K562 (cell line): ENCODE measurements around the gene FOCAD. TPM values are rescaled to one million over a fixed set of nuclear protein-coding genes. Genes with fewer than 3 reads are reported as not detected.

Source experiments
- ATAC-seq: fragments of 200-7000 bp; cut with Tn5 transposase; 3 replicates; pipeline ENCODE4 v1.9.1; 2020; ENCODE audit warnings: moderate library complexity
- BruUV-seq: library from RNA; stranded (reverse); fragments of 400-500 nt; replicated peaks from 2 replicates; lab custom pipeline; 2021; lab: Mats Ljungman, UMichigan
- CTCF ChIA-PET: fragments of 300-600 bp; formaldehyde crosslinking; extraction: SDS; loops from one replicate; lab custom pipeline; 2021; ENCODE audit warnings: low intra/inter-chr PET ratio; lab: Yijun Ruan, JAX
- POLR2A ChIA-PET: fragments of 300-600, 350-650 bp; sonication (Branson Sonifier 250); formaldehyde crosslinking; extraction: SDS; loops from one replicate; lab custom pipeline; 2021; ENCODE audit warnings: antibody characterized with exemption, inconsistent platforms; lab: Yijun Ruan, JAX
- DNase-seq, 4 experiments: peaks; one replicate each; pipeline versions ENCODE4 v3.0.0 to v3.0.0-alpha.2; 2011 to 2018; ENCODE audit warnings: low spot score in 3 of 4, mixed read lengths in 3 of 4; ENCODE audit errors: extremely low read depth in 1 of 4
- FAIRE-seq: peaks from 2 replicates; lab custom pipeline; 2011; peaks lifted over from hg19 to GRCh38; lab: Jason Lieb, UNC
- H2AFZ ChIP-seq: 2 replicates; pipeline ENCODE4 v1.6.0; 2011; ENCODE audit warnings: low read depth, low read length, control low read depth, inconsistent platforms
- H3K27ac ChIP-seq: fragments of 200-600 bp; 3 replicates; pipeline ENCODE4 v1.8.0; 2011; ENCODE audit warnings: low read depth, mild to moderate bottlenecking, control low read depth, inconsistent platforms, low read length, moderate library complexity, mixed read lengths; ENCODE audit errors: extremely low read depth
- H3K27me3 ChIP-seq, 2 experiments: fragments of 300-600 bp in 1 of 2; 2 replicates in 1 of 2; 3 replicates in 1 of 2; pipeline versions ENCODE4 v1.6.0 to v1.8.0; 2011; ENCODE audit warnings: inconsistent platforms in 2 of 2, low read length in 2 of 2, mild to moderate bottlenecking in 1 of 2, mixed read lengths in 1 of 2, moderate library complexity in 1 of 2; ENCODE audit not compliant: control insufficient read depth in 2 of 2, insufficient read depth in 2 of 2
- H3K36me3 ChIP-seq: fragments of 300-600 bp; 3 replicates; pipeline ENCODE4 v1.8.0; 2011; ENCODE audit warnings: mild to moderate bottlenecking, low read length, inconsistent platforms; ENCODE audit not compliant: control insufficient read depth, insufficient read depth
- H3K4me1 ChIP-seq, 2 experiments: fragments of 200-600 bp in 1 of 2; replicated peaks in 1 of 2; 2 replicates in 1 of 2; 3 replicates in 1 of 2; pipeline versions ENCODE4 v1.5.1 to v1.8.0; 2011; ENCODE audit warnings: inconsistent platforms in 2 of 2, low read length in 2 of 2, mild to moderate bottlenecking in 1 of 2, mixed read lengths in 1 of 2, moderate library complexity in 1 of 2; ENCODE audit not compliant: control insufficient read depth in 2 of 2, insufficient read depth in 2 of 2
- H3K4me2 ChIP-seq: 2 replicates; pipeline ENCODE4 v1.6.1; 2011; ENCODE audit warnings: low read length, control low read depth, inconsistent platforms, mixed read lengths; ENCODE audit not compliant: insufficient read depth
- H3K4me3 ChIP-seq: fragments of 200-600 bp; sonication (generic), shearing (Covaris generic); 2 replicates; pipeline ENCODE4 v1.5.1; 2016; ENCODE audit warnings: control low read depth, inconsistent platforms
- H3K79me2 ChIP-seq: fragments of 200-600 bp; 3 replicates; pipeline ENCODE4 v1.8.0; 2011; ENCODE audit warnings: low read length, inconsistent platforms; ENCODE audit not compliant: control insufficient read depth, insufficient read depth
- H3K9ac ChIP-seq, 2 experiments: 2 replicates each; pipeline versions ENCODE4 v1.6.0 to v1.6.1; 2011; ENCODE audit warnings: low read depth in 2 of 2, low read length in 2 of 2, control low read depth in 1 of 2, inconsistent platforms in 1 of 2, mild to moderate bottlenecking in 1 of 2, mixed read lengths in 1 of 2; ENCODE audit not compliant: insufficient read depth in 1 of 2
- H3K9me1 ChIP-seq: one replicate; pipeline ENCODE4 v1.6.0; 2011; ENCODE audit warnings: inconsistent platforms, mild to moderate bottlenecking, low read length, moderate library complexity; ENCODE audit not compliant: control insufficient read depth, insufficient read depth
- H3K9me3 ChIP-seq: replicated peaks from 2 replicates; pipeline ENCODE4 v1.5.1; 2011; ENCODE audit warnings: low read depth, low read length, inconsistent platforms; ENCODE audit not compliant: control insufficient read depth, insufficient read depth
- H4K20me1 ChIP-seq: replicated peaks from 2 replicates; pipeline ENCODE4 v1.6.1; 2011; ENCODE audit warnings: low read length, inconsistent platforms, mixed read lengths; ENCODE audit not compliant: control insufficient read depth, insufficient read depth
- CCNT2 ChIP-seq: IDR thresholded peaks from 2 replicates; pipeline ENCODE4 v1.6.1; 2011; ENCODE audit warnings: borderline replicate concordance, low read depth, mild to moderate bottlenecking, moderate library complexity, mixed read lengths, low read length; ENCODE audit not compliant: insufficient read length; ENCODE audit errors: extremely low read depth
- CEBPZ ChIP-seq: fragments of 150-350 bp; IDR thresholded peaks from 2 replicates; pipeline ENCODE4 v1.6.1; 2014; ENCODE audit warnings: low read depth, mild to moderate bottlenecking, low read length, borderline replicate concordance
- EWSR1 ChIP-seq: fragments of 450-650 bp; IDR thresholded peaks from 2 replicates; pipeline ENCODE4 v1.6.1; 2018; ENCODE audit warnings: borderline replicate concordance, mild to moderate bottlenecking, low read depth, moderate library complexity; ENCODE audit not compliant: partially characterized antibody
- FOXP1 ChIP-seq: sonication (generic); formaldehyde crosslinking; IDR thresholded peaks from 2 replicates; pipeline ENCODE4 v1.8.0; 2022; ENCODE audit warnings: mild to moderate bottlenecking, missing genetic modification reagents
- HMGXB4 ChIP-seq: sonication (generic); formaldehyde crosslinking; IDR thresholded peaks from 2 replicates; pipeline ENCODE4 v1.8.1; 2023; ENCODE audit warnings: mild to moderate bottlenecking, missing genetic modification reagents
- HNRNPLL ChIP-seq: fragments of 200-400 bp; formaldehyde crosslinking; IDR thresholded peaks from 2 replicates; pipeline ENCODE4 v1.6.1; 2017; ENCODE audit warnings: low read length, low read depth, mild to moderate bottlenecking; ENCODE audit not compliant: poor library complexity, severe bottlenecking
- KDM1A ChIP-seq, 2 experiments: fragments of 450-650 bp; IDR thresholded peaks; 2 replicates each; pipeline ENCODE4 v1.6.1; 2016; ENCODE audit warnings: mild to moderate bottlenecking in 2 of 2
- NFE2L1 ChIP-seq: fragments of 450-650 bp; IDR thresholded peaks from 2 replicates; pipeline ENCODE4 v1.6.1; 2016; ENCODE audit warnings: missing genetic modification characterization, low read depth, mild to moderate bottlenecking, missing compliant biosample characterization, moderate library complexity, borderline replicate concordance
- NONO ChIP-seq, 2 experiments: fragments of 200-400 bp in 1 of 2; fragments of 450-650 bp in 1 of 2; formaldehyde crosslinking in 1 of 2; IDR thresholded peaks; 2 replicates each; pipeline ENCODE4 v1.6.1; 2017; ENCODE audit warnings: low read depth in 2 of 2, mild to moderate bottlenecking in 2 of 2, moderate library complexity in 2 of 2, low read length in 1 of 2
- SLC30A9 ChIP-seq: fragments of 250-450 bp; sonication (Bioruptor Pico); IDR thresholded peaks from 2 replicates; pipeline ENCODE4 v1.8.0; 2022; ENCODE audit warnings: mild to moderate bottlenecking, moderate library complexity
- TSHZ1 ChIP-seq: fragments of 250-450 bp; sonication (Bioruptor Pico); IDR thresholded peaks from 2 replicates; pipeline ENCODE4 v1.4.0; 2020; ENCODE audit warnings: mild to moderate bottlenecking, moderate library complexity
- ZNF140 ChIP-seq: fragments of 250-450 bp; sonication (Bioruptor Pico); IDR thresholded peaks from 2 replicates; pipeline ENCODE4 v1.8.0; 2021; ENCODE audit warnings: moderate library complexity, mild to moderate bottlenecking, inconsistent platforms
- ZNF23 ChIP-seq: fragments of 250-450 bp; sonication (Bioruptor Pico); IDR thresholded peaks from 2 replicates; pipeline ENCODE4 v1.4.0; 2020; ENCODE audit warnings: mild to moderate bottlenecking
- ZNF347 ChIP-seq: fragments of 450-650 bp; formaldehyde crosslinking; IDR thresholded peaks from 2 replicates; pipeline ENCODE4 v1.4.0; 2020; ENCODE audit warnings: low read depth, mild to moderate bottlenecking, moderate library complexity
- WGBS: fragments of 100-300 bp; shearing (Covaris generic); methylation state at CpG from one replicate; pipeline ENCODE4 v1.1.6; 2016; ENCODE audit warnings: low coverage, mixed read lengths; ENCODE audit not compliant: insufficient coverage; ENCODE audit errors: missing lambda C conversion rate; 5-methylcytosine and 5-hydroxymethylcytosine counted together
- in situ Hi-C: fragments of 300-500 bp; cut with MboI; formaldehyde crosslinking; loops from 4 replicates; pipeline ENCODE4 v1.15.0; 2018; ENCODE audit warnings: inconsistent platforms, mixed read lengths
- intact Hi-C: fragments of 100-400 bp; cut with micrococcal nuclease; formaldehyde crosslinking; loops from 2 replicates; pipeline ENCODE4 v1.14.2; 2022
- polyA plus RNA-seq, 8 experiments: library from polyadenylated mRNA; depleted of rRNA in 4 of 8; stranded (reverse) in 5 of 8; unstranded in 3 of 8; fragments of >200 nt; fragmentation: Nextera tagmentation in 2 of 8; fragmentation: Illumina TruSeq in 1 of 8; extraction: Ambion mirVana in 2 of 8; extraction: Trizol in 1 of 8; gene quantifications; 2 replicates each; pipeline versions ENCODE4 v1.2.1 to v1.2.3, GENCODE V29; 2011 to 2014; ENCODE audit warnings: inconsistent platforms in 1 of 8, missing spikeins in 1 of 8
- total RNA-seq, 7 experiments: library from RNA; depleted of rRNA in 6 of 7; stranded (reverse); fragments of >200 nt in 6 of 7; fragmentation: Illumina TruSeq in 2 of 7; extraction: Trizol in 2 of 7; gene quantifications; 2 replicates each; pipeline versions ENCODE4 v1.2.1 to v1.2.3, GENCODE V29; 2011 to 2021; ENCODE audit warnings: low replicate concordance in 1 of 7

Gene FOCAD
- total and polyA plus RNA-seq, 9 of the 15 experiments (the other 6 are each of a cell fraction or from before 2014, with no cell fraction given) = 0.13 to 2.4 (median 1.6) TPM

DNA sequence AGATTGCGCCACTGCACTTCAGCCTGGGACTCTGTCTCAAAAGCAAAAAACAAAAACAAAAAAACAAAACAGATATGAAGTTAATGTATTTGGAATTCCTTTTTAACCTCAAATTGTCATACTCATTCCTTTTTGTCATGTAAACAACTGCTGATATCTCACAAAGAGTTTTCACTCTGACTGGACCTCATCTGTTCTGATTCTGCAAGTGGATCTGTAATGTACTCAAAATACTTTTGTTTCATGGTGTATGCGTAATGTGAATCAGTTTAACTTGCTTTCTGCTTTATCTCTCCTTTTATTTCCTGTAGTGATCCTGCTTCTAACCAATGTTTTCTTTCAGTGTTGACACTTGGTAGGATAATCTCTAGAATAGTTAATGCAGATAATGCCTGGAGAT, 106.7 kb downstream of the FOCAD start:
- Histone ChIP-seq H3K4me2 (no peak overlapping the region), H2AFZ (no peak overlapping the region), H3K27ac (no peak overlapping the region), H3K36me3 (no peaks in the 10 kb centered on the region), H3K79me2 (no peaks in the 10 kb centered on the region), H3K4me1 (no peaks in the 10 kb centered on the region), H4K20me1 (no peaks in the 10 kb centered on the region), H3K4me3 (no peak overlapping the region), H3K9me3 (no peaks in the 10 kb centered on the region), H3K9me1 (no peaks in the 10 kb centered on the region), H3K27me3 (no peaks in the 10 kb centered on the region), H3K9ac (no peak overlapping the region)
- intact Hi-C loops = no loop called here
- in situ Hi-C loops = no loop called here
- FAIRE-seq (no peak), ATAC-seq (no peak), DNase-seq (no peak)
- WGBS = no CpG with 5 or more reads among the region's 2 CpGs
- ChIA-PET CTCF (no interaction called here), POLR2A (no interaction called here)
- no TSS peak for BruUV-seq
- TF ChIP-seq KDM1A (IDR thresholded peaks at IDR 0.05) (no peak), EWSR1 (no peak), HMGXB4 (CRISPR knock-in tag) (no peak), ZNF23 (CRISPR knock-in tag) (no peak), CCNT2 (no peak), ZNF347 (CRISPR knock-in tag) (no peak), ZNF140 (CRISPR knock-in tag) (no peak), NFE2L1 (tag) (no peak), NONO (IDR thresholded peaks at IDR 0.05; ENCODE audit: low read depth in 2 of 2, low read length in 1 of 2) (no peak), HNRNPLL (no peak), FOXP1 (CRISPR knock-in tag) (no peak), CEBPZ (no peak), SLC30A9 (CRISPR knock-in tag) (no peak), TSHZ1 (CRISPR knock-in tag) (no peak)
